ENCODE results near the gene EPB41L4B.

Gene EPB41L4B

DNA sequence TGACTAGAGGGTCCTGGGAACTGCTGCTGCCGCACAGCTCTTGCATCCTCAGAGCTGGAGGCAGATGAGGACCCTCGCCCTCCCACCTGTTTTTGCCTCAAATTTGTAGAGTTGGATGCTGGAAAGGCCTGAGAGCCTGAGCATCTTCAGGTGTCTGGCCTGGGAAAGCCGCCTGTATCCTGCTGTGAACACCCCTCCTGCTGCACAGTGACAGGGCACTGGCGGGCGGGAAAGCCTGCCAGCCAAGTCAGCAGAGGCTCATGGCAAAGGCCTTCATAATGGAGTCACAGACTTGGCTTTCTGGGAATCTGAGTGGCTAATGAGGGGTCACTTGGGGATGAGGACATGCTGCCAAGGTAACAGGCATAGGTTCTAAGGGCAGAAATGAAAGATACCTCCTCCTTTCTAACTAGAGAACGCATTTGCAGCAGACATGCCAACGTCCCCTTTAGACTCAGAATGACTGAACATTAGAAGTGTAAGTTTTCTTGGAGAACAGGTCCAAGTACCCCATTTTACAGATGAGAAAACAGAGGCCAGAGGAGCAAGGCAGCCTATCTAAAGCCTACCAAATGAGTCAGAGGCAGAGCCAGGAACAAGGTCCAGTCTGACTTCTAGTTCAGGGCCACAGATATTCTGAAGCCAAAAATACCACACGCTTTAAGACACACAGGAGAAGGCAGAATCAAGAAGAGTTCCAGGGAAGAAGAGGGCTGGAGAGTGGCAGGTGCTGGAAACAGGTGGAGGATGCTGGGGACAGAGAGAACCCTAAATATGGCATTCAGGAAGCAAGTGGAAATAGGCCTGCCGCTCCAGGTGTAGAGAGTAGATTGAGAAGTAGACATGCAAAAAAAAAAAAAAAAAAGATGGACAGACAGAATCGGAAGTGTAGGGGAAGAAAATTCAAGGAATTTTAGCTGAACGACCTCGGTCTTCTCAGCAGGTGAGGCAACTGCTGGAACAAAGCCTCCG lies 44.1 kb downstream of the EPB41L4B start:
- Histone ChIP-seq H3K4me3 (ENCODE audit: low read depth, low read length) (no peak overlapping the region), H3K9ac (ENCODE audit: low read depth, low read length) (no peak overlapping the region), H3K36me3 (ENCODE audit: control insufficient read depth, insufficient read depth, low read length) (no peaks in the 10 kb centered on the region), H3K9me3 (ENCODE audit: control insufficient read depth, insufficient read depth, low read length) (no peaks in the 10 kb centered on the region), H3K27me3 (ENCODE audit: control insufficient read depth, insufficient read depth, low read length) (no peaks in the 10 kb centered on the region), H3K4me1 (ENCODE audit: control insufficient read depth, insufficient read depth, low read length) (no peaks in the 10 kb centered on the region)

DNA sequence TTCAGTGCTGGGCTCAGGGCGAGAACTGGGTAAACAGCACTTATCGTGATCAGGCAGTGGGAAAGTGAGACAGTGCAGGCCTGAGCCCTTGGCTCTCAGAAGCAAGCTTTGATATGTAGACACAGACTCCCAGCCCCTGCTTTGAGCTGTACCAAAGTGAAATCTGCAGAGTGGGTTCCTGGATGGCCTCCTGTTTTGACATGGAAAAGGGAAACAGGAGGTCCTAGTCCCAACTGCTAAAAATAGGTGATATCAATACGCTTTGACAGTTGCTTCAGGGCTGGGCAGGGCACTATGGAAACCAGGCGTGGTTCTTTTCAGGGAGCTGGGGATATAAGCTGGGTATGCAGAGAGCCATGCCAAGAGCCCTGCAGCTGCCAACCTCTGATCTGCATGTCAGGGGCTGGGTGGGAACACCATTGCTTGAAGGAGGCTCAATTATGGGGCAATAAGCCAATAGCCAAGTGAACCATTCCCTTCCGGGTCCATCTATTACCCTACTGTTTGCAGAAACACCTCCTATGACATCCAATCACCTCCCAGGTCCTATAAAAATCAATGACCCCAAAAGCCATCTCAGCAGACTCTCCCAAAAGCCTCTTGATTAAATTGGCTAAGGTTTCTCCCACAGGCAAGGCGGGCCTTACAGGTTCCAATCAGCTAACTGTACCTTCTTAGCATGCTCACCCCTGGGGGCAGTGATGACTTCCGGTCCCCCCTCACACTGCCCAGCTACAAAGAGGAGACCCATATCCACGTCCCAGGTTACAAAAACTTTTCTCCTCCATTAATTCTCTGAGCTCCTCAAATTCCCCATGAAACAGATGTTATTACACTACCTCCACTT lies 45.8 kb downstream of the EPB41L4B start:
- Histone ChIP-seq H3K9me3 (ENCODE audit: control insufficient read depth, insufficient read depth, low read length) (no peaks in the 10 kb centered on the region), H3K27me3 (ENCODE audit: control insufficient read depth, insufficient read depth, low read length) (no peaks in the 10 kb centered on the region), H3K4me1 (ENCODE audit: control insufficient read depth, insufficient read depth, low read length) (peaks cover 7% of the 10 kb centered on the region), H3K9ac (ENCODE audit: low read depth, low read length) (no peak overlapping the region), H3K4me3 (ENCODE audit: low read depth, low read length) (no peak overlapping the region), H3K36me3 (ENCODE audit: control insufficient read depth, insufficient read depth, low read length) (no peaks in the 10 kb centered on the region)

DNA sequence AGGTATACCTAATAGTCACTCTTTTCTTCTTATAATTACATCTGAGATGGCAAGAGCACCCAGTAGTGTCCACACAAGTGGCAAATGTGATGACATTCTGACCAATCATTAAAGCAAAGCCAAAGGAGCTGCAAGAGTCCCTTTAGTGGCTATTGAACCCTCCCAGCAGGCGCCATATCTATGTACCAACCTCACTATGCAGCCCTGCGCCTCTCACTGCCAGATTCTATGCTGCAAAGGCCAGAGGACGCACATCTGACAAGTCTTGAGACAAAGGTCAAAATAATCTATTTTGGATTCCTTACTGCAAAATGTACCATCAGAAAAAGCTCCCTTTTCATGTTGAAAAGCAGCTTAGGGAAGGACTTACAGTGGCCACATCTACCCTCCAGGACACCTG lies 47.0 kb downstream of the EPB41L4B start:
- Histone ChIP-seq H3K9ac (ENCODE audit: low read depth, low read length) (no peak overlapping the region), H3K4me1 (ENCODE audit: control insufficient read depth, insufficient read depth, low read length) (peaks cover 7% of the 10 kb centered on the region), H3K4me3 (ENCODE audit: low read depth, low read length) (no peak overlapping the region), H3K9me3 (ENCODE audit: control insufficient read depth, insufficient read depth, low read length) (no peaks in the 10 kb centered on the region), H3K27me3 (ENCODE audit: control insufficient read depth, insufficient read depth, low read length) (no peaks in the 10 kb centered on the region), H3K36me3 (ENCODE audit: control insufficient read depth, insufficient read depth, low read length) (no peaks in the 10 kb centered on the region)

DNA sequence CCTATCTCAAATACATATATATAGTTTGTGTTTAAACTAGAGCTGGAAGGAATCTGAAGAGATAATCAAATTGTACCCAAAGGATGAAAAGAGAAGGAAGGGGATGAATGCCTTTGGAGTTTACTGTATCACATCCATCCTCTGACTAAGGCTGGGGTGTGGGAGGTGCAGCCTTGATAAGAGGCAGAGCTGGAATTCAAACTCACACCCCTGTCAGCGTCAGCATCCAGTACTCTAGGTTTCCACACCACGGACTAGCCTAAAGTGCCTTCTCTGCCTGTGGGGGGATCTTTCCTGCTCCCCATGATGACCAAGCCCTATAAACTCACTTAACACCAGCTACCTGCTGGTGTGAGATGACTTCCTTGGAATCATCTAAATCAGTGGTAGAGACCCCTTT lies 48.1 kb downstream of the EPB41L4B start:
- H3K4me3 ChIP-seq (ENCODE audit: low read depth, low read length), result no peak overlapping the region
- H3K27me3 ChIP-seq (ENCODE audit: control insufficient read depth, insufficient read depth, low read length), result no peaks in the 10 kb centered on the region
- H3K9ac ChIP-seq (ENCODE audit: low read depth, low read length), result no peak overlapping the region
- H3K4me1 ChIP-seq (ENCODE audit: control insufficient read depth, insufficient read depth, low read length), result peaks cover 7% of the 10 kb centered on the region
- H3K36me3 ChIP-seq (ENCODE audit: control insufficient read depth, insufficient read depth, low read length), result no peaks in the 10 kb centered on the region
- H3K9me3 ChIP-seq (ENCODE audit: control insufficient read depth, insufficient read depth, low read length), result no peaks in the 10 kb centered on the region

DNA sequence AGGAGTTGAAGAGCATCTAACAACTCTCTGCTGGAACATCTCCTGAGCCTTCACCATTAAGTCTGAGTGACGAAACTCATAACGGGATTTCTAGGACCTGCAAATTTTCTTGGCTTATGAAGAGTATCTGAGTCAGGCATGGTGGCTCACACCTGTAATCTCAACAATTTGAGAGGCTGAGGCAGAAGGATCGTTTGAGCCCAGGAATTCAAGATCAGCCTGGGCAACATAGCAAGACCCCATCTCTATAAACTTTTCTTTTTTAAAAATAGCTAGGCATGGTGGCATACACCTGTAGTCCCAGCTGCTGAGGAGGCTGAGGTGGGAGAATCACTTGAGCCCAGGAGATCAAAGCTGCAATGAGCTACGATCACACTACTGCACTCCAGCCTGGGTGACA lies 48.8 kb downstream of the EPB41L4B start:
- Histone ChIP-seq H3K36me3 (ENCODE audit: control insufficient read depth, insufficient read depth, low read length) (no peaks in the 10 kb centered on the region), H3K27me3 (ENCODE audit: control insufficient read depth, insufficient read depth, low read length) (no peaks in the 10 kb centered on the region), H3K4me3 (ENCODE audit: low read depth, low read length) (no peak overlapping the region), H3K4me1 (ENCODE audit: control insufficient read depth, insufficient read depth, low read length) (peaks cover 7% of the 10 kb centered on the region), H3K9me3 (ENCODE audit: control insufficient read depth, insufficient read depth, low read length) (no peaks in the 10 kb centered on the region), H3K9ac (ENCODE audit: low read depth, low read length) (no peak overlapping the region)

DNA sequence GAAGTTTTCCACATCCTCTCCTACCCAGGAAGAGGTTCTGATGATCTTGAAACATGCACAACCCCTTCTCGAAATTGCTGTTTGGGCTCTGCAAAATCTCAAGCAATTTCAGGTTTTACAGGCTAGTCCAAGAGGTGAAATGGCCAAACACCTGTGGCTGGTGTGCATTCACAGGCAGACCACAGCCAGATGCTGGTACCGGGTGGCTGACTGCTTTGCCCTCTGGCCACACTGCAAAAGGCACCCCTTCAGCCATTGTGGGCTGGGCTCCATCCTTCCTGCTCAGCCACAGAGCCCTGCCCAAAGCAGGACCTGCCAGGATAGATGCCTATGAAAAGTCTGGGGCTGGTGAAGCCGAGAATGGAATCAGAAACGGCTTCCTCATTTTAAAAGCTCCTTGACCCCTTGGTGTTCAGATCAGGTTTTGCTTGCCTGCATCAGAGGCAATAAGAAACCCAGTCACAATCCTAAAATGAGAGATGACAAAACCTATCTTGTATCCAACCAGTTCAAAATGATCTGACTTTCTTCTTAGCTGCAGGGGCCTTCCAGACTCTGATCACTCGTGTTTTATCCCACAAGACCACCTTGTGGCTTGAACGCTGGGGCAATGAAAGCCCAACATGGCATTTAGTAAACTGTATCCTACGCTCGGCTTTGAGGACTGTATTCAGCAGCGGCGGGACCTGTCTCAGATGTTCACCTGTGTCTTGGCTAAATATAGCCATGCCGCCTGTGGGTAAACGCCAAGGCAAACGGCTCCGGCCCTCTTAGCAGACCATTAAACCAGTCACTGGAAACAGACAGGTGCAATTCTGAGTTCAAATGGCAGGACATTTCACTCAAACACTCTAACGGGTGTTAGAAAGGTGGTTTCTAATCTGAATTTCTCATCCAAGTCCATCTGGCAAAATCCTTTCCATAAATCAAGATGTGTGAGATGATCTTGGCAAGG lies 49.6 kb downstream of the EPB41L4B start:
- Histone ChIP-seq H3K4me3 (ENCODE audit: low read depth, low read length) (no peak overlapping the region), H3K4me1 (ENCODE audit: control insufficient read depth, insufficient read depth, low read length) (peaks cover 7% of the 10 kb centered on the region), H3K27me3 (ENCODE audit: control insufficient read depth, insufficient read depth, low read length) (no peaks in the 10 kb centered on the region), H3K36me3 (ENCODE audit: control insufficient read depth, insufficient read depth, low read length) (no peaks in the 10 kb centered on the region), H3K9ac (ENCODE audit: low read depth, low read length) (no peak overlapping the region), H3K9me3 (ENCODE audit: control insufficient read depth, insufficient read depth, low read length) (no peaks in the 10 kb centered on the region)

DNA sequence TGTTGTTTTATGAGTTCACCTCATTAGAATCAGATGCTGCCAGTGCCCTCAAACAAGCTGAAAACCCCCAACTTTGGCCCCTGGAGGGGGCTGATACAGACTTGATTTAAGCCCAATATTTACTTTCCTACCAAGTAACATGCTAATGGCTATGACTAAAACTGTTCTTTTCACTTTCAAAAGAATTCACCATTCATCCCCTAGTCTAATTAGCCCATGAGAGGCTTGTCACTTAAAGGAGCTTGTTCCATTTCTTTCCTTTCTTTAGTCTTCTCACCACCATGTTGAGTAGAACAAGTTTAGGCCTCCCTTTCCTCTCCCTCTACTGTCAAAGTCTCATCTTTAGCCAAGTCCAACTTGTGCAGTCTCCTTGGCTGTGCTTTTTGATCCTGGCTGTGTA lies 50.4 kb downstream of the EPB41L4B start:
- H3K27me3 ChIP-seq (ENCODE audit: control insufficient read depth, insufficient read depth, low read length), result no peaks in the 10 kb centered on the region
- no peaks in the 10 kb centered on the region for H3K36me3 ChIP-seq (ENCODE audit: control insufficient read depth, insufficient read depth, low read length)
- H3K9ac ChIP-seq (ENCODE audit: low read depth, low read length), result no peak overlapping the region
- H3K9me3 ChIP-seq (ENCODE audit: control insufficient read depth, insufficient read depth, low read length), result no peaks in the 10 kb centered on the region
- peaks cover 7% of the 10 kb centered on the region for H3K4me1 ChIP-seq (ENCODE audit: control insufficient read depth, insufficient read depth, low read length)
- no peak overlapping the region for H3K4me3 ChIP-seq (ENCODE audit: low read depth, low read length)

DNA sequence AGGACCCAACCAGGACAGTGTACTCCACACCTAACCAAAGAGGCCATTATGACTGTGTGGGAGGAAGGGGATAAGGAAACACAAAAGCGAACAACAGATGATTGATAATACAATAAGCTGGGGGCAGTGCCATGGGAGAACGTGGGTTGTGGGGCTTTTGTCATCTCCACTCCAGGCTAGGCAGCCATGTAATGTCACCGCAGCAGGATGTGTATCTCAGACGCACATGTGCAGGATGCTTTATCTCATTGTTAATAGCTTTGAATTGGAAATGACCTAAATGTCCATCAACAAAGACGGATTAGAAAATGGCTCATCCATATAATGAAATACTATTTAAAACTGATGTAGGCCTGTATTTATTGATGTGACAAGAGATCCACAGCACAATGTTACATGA lies 51.0 kb downstream of the EPB41L4B start:
- Histone ChIP-seq H3K36me3 (ENCODE audit: control insufficient read depth, insufficient read depth, low read length) (no peaks in the 10 kb centered on the region), H3K27me3 (ENCODE audit: control insufficient read depth, insufficient read depth, low read length) (no peaks in the 10 kb centered on the region), H3K9ac (ENCODE audit: low read depth, low read length) (no peak overlapping the region), H3K4me3 (ENCODE audit: low read depth, low read length) (no peak overlapping the region), H3K9me3 (ENCODE audit: control insufficient read depth, insufficient read depth, low read length) (no peaks in the 10 kb centered on the region), H3K4me1 (ENCODE audit: control insufficient read depth, insufficient read depth, low read length) (peaks cover 7% of the 10 kb centered on the region)

DNA sequence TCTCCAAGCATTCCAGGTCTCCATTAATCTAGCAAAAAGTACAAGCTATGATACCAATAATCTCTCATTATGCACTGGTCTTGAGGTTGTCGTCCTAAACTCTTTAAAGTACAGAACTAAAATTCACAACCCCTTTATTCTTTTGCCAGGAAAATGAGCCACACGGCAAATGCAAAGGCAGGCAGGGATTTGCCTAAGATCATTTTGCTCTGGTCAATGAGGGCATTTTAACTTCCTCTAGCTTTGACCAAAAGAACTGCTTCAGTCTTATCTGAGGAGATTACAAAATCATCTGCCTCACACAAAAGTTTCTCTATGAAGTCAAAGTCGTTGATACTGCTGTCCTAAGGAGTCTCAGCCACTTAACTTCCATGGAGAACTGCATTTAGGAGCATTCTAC lies 51.8 kb downstream of the EPB41L4B start:
- Histone ChIP-seq H3K9me3 (ENCODE audit: control insufficient read depth, insufficient read depth, low read length) (no peaks in the 10 kb centered on the region), H3K4me3 (ENCODE audit: low read depth, low read length) (no peak overlapping the region), H3K27me3 (ENCODE audit: control insufficient read depth, insufficient read depth, low read length) (no peaks in the 10 kb centered on the region), H3K9ac (ENCODE audit: low read depth, low read length) (no peak overlapping the region), H3K36me3 (ENCODE audit: control insufficient read depth, insufficient read depth, low read length) (no peaks in the 10 kb centered on the region), H3K4me1 (ENCODE audit: control insufficient read depth, insufficient read depth, low read length) (peaks cover 7% of the 10 kb centered on the region)

DNA sequence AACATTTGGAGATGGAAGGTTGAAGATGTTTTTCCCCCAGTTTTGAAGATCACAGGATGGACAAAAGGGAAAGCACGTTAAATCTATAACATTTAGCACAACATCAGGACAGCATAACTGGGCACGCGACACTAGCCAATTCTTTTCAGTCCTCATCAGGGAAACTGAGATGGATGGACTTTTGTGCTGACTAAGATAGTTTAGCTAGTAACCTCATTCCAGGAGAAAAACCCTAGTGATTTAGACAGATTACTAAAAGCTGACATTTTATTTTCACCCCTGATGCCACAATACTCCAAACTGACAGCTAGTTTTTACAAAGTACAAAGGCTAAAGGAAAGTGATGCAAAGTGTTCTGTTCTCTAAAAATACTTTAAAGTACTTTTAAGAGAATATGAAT lies 53.3 kb downstream of the EPB41L4B start:
- Histone ChIP-seq H3K36me3 (ENCODE audit: control insufficient read depth, insufficient read depth, low read length) (no peaks in the 10 kb centered on the region), H3K27me3 (ENCODE audit: control insufficient read depth, insufficient read depth, low read length) (no peaks in the 10 kb centered on the region), H3K9ac (ENCODE audit: low read depth, low read length) (no peak overlapping the region), H3K9me3 (ENCODE audit: control insufficient read depth, insufficient read depth, low read length) (no peaks in the 10 kb centered on the region), H3K4me1 (ENCODE audit: control insufficient read depth, insufficient read depth, low read length) (peaks cover 7% of the 10 kb centered on the region), H3K4me3 (ENCODE audit: low read depth, low read length) (no peak overlapping the region)

DNA sequence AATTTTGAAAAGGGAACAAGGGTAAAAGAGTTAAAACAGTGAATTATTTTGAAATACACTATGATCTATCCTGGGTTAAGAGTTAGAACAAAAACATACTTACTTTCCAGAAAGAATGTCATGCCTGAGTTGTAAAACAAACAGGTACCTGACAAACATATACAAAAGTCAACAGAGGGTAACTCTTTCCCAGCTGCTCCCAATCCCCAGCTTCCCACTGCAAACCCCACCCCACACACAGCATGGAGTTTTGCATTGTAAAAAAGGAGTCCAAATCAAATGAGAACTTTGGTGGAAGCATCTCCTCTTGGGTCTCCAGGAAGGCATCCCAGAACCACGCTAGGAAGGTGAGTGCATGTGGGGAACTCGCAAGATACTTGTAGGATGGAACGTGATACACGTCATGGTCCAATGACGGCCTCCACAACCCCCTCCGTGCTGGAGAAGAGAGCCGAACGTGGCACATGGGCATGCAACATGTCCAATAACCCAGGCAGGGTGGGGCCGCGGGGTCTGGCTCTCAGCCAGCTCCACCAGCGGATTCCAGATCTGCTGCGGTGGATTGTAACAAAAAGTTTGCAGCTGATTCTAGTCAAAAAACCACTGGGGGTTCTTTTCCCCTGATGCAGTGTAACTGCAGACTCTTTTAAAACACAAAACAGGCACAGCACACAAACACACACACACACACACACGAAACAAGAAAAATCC lies 55.8 kb downstream of the EPB41L4B start:
- no peaks in the 10 kb centered on the region for H3K4me1 ChIP-seq (ENCODE audit: control insufficient read depth, insufficient read depth, low read length)
- no peak overlapping the region for H3K4me3 ChIP-seq (ENCODE audit: low read depth, low read length)
- no peaks in the 10 kb centered on the region for H3K27me3 ChIP-seq (ENCODE audit: control insufficient read depth, insufficient read depth, low read length)
- no peak overlapping the region for H3K9ac ChIP-seq (ENCODE audit: low read depth, low read length)
- H3K9me3 ChIP-seq (ENCODE audit: control insufficient read depth, insufficient read depth, low read length), result no peaks in the 10 kb centered on the region
- H3K36me3 ChIP-seq (ENCODE audit: control insufficient read depth, insufficient read depth, low read length), result no peaks in the 10 kb centered on the region
